Measurements from ENCODE around the gene XAGE1B.
"Not testable (repeated sequence)": the region's sequence is repeated elsewhere in the genome, so short reads cannot be mapped to it uniquely, and the experiment has no call there.

Gene XAGE1B

DNA sequence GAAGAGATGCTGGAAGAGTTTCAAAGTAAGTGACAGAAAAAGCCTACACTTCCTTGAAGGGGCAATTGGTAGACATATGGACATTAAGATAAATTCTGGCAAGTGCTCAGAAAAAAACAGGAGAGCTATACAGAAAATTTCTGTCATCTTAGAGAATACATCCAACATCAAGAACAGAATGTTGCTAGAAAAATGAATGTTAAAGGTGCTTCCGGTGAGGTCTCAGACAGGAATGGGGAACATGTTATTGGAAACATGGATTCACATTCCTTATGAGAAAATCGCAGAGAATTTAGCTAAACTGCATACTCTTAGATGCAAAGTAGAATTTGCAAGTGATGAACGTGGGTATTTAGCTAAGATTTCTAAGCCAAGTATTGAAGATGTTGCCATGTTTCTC is 9.5 kb downstream of the XAGE1B start:
- Histone ChIP-seq H3K4me2 (ENCODE audit: low read depth, low read length, poor library complexity, severe bottlenecking) (no peak overlapping the region), H3K27me3 (ENCODE audit: low read length) (no peaks in the 10 kb centered on the region), H3K4me3 (ENCODE audit: insufficient read depth, low read length, poor library complexity, severe bottlenecking) (no peak overlapping the region), H3K27ac (ENCODE audit: low read depth, low read length) (no peak overlapping the region), H3K79me2 (ENCODE audit: insufficient read depth, low read length) (no peaks in the 10 kb centered on the region), H3F3A (ENCODE audit: insufficient read depth) (no peaks in the 10 kb centered on the region), H2AFZ (ENCODE audit: low read depth, low read length, severe bottlenecking) (no peak overlapping the region), H3K36me3 (ENCODE audit: low read length) (no peaks in the 10 kb centered on the region), H3K9me3 (ENCODE audit: insufficient read depth, low read length) (no peaks in the 10 kb centered on the region), H4K20me1 (ENCODE audit: low read depth, low read length) (no peaks in the 10 kb centered on the region), H3K9me2 (replicated peaks; ENCODE audit: insufficient read depth, low read length) (no peaks in the 10 kb centered on the region), H3K9ac (ENCODE audit: low read length) (no peak overlapping the region)
- no peak for TF ChIP-seq EZH2phosphoT487 (conservative IDR thresholded peaks at IDR 0.05; ENCODE audit: low read length)
- TF ChIP-seq, protein P1, sequence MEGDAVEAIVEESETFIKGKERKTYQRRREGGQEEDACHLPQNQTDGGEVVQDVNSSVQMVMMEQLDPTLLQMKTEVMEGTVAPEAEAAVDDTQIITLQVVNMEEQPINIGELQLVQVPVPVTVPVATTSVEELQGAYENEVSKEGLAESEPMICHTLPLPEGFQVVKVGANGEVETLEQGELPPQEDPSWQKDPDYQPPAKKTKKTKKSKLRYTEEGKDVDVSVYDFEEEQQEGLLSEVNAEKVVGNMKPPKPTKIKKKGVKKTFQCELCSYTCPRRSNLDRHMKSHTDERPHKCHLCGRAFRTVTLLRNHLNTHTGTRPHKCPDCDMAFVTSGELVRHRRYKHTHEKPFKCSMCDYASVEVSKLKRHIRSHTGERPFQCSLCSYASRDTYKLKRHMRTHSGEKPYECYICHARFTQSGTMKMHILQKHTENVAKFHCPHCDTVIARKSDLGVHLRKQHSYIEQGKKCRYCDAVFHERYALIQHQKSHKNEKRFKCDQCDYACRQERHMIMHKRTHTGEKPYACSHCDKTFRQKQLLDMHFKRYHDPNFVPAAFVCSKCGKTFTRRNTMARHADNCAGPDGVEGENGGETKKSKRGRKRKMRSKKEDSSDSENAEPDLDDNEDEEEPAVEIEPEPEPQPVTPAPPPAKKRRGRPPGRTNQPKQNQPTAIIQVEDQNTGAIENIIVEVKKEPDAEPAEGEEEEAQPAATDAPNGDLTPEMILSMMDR (IDR thresholded peaks at IDR 0.05; ENCODE audit: insufficient read depth, low read length, poor library complexity, severe bottlenecking) = no peak

DNA sequence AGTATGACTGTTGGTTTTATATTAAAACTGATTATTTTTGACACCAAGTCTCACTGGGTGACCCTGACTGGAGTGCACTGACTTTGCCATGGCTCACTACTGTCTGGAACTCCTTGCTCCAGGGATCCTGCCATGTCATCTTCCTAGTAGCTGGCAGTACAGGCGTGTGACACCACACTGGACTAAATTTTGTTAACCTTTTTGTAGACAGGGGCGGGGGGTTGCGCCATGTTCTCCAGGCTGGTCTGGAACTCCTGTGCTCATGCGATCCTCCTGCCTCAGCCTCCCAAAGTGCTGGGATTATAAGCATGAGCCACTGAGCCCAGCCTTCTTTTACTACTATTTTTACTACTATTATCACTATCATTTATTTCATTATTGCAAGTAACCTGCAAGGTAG is 12.3 kb downstream of the XAGE1B start:
- H3K9me2 ChIP-seq (replicated peaks; ENCODE audit: insufficient read depth, low read length) = no peaks in the 10 kb centered on the region
- H3K27me3 ChIP-seq (ENCODE audit: low read length) = no peaks in the 10 kb centered on the region
- H3K9ac ChIP-seq (ENCODE audit: low read length) = no peak overlapping the region
- H3K36me3 ChIP-seq (ENCODE audit: low read length) = no peaks in the 10 kb centered on the region
- no peak overlapping the region for H2AFZ ChIP-seq (ENCODE audit: low read depth, low read length, severe bottlenecking)
- H3K79me2 ChIP-seq (ENCODE audit: insufficient read depth, low read length) = no peaks in the 10 kb centered on the region
- H4K20me1 ChIP-seq (ENCODE audit: low read depth, low read length) = no peaks in the 10 kb centered on the region
- H3K27ac ChIP-seq (ENCODE audit: low read depth, low read length) = no peak overlapping the region
- H3K4me3 ChIP-seq (ENCODE audit: insufficient read depth, low read length, poor library complexity, severe bottlenecking) = no peak overlapping the region
- no peak overlapping the region for H3K4me2 ChIP-seq (ENCODE audit: low read depth, low read length, poor library complexity, severe bottlenecking)
- H3F3A ChIP-seq (ENCODE audit: insufficient read depth) = no peaks in the 10 kb centered on the region
- H3K9me3 ChIP-seq (ENCODE audit: insufficient read depth, low read length) = no peaks in the 10 kb centered on the region
- TF ChIP-seq, protein P1 (IDR thresholded peaks at IDR 0.05; ENCODE audit: insufficient read depth, low read length, poor library complexity, severe bottlenecking) = no peak

DNA sequence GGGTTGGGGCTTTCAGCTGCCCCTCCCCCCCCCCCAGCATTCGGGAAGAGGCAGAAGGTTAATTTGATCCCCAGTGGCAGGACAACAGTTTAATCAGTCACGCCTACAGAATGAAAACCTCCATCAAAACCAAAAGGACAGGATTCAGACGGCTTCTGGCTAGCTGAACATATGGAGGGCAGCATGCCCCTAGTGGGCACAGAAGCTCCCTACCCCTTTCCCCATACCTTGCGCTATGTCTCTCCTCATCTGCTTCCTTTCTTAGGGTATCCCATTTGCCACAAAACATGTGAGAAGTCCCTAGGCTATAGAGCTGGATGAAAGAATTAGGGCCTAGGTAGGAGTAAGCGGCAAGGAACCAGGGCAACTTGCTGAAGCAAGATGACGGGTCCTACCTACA is 15.5 kb downstream of the XAGE1B start:
- H3K4me2 ChIP-seq (ENCODE audit: low read depth, low read length, poor library complexity, severe bottlenecking); H3K36me3 ChIP-seq (ENCODE audit: low read length); H3K9me3 ChIP-seq (ENCODE audit: insufficient read depth, low read length): not testable (repeated sequence)

DNA sequence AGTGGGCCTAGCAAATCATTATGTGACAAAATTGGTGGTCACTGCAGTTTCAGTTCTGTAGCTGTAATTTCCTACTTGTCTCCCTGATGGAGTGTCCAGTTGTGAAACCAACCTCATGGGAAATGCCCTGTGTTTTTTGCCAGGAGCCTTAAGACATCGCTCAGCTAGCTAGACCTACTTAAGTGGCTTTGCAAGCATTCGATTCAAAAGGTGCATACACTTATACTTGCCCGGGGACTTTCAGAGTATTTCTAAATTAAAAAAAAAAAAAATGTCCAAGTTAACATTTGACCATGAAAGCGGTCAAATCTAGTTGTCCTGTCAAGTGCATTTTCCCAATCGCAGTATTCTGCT is 20.5 kb downstream of the XAGE1B start:
- H3K36me3 ChIP-seq (ENCODE audit: low read length); H3K79me2 ChIP-seq (ENCODE audit: insufficient read depth, low read length); H4K20me1 ChIP-seq (ENCODE audit: low read depth, low read length); H3F3A ChIP-seq (ENCODE audit: insufficient read depth); H3K4me3 ChIP-seq (ENCODE audit: insufficient read depth, low read length, poor library complexity, severe bottlenecking); H3K9me2 ChIP-seq (replicated peaks; ENCODE audit: insufficient read depth, low read length); H2AFZ ChIP-seq (ENCODE audit: low read depth, low read length, severe bottlenecking); H3K27ac ChIP-seq (ENCODE audit: low read depth, low read length); H3K4me2 ChIP-seq (ENCODE audit: low read depth, low read length, poor library complexity, severe bottlenecking); H3K27me3 ChIP-seq (ENCODE audit: low read length); H3K9ac ChIP-seq (ENCODE audit: low read length); H3K9me3 ChIP-seq (ENCODE audit: insufficient read depth, low read length): not testable (repeated sequence)

More for the DNA sequence above, 15.5 kb downstream of the XAGE1B start:
- not testable (repeated sequence) for H4K20me1 ChIP-seq (ENCODE audit: low read depth, low read length); H3K4me3 ChIP-seq (ENCODE audit: insufficient read depth, low read length, poor library complexity, severe bottlenecking); H3K9me2 ChIP-seq (replicated peaks; ENCODE audit: insufficient read depth, low read length); H3K9ac ChIP-seq (ENCODE audit: low read length); H3K27me3 ChIP-seq (ENCODE audit: low read length); H2AFZ ChIP-seq (ENCODE audit: low read depth, low read length, severe bottlenecking); H3K27ac ChIP-seq (ENCODE audit: low read depth, low read length); H3F3A ChIP-seq (ENCODE audit: insufficient read depth); H3K79me2 ChIP-seq (ENCODE audit: insufficient read depth, low read length)

DNA sequence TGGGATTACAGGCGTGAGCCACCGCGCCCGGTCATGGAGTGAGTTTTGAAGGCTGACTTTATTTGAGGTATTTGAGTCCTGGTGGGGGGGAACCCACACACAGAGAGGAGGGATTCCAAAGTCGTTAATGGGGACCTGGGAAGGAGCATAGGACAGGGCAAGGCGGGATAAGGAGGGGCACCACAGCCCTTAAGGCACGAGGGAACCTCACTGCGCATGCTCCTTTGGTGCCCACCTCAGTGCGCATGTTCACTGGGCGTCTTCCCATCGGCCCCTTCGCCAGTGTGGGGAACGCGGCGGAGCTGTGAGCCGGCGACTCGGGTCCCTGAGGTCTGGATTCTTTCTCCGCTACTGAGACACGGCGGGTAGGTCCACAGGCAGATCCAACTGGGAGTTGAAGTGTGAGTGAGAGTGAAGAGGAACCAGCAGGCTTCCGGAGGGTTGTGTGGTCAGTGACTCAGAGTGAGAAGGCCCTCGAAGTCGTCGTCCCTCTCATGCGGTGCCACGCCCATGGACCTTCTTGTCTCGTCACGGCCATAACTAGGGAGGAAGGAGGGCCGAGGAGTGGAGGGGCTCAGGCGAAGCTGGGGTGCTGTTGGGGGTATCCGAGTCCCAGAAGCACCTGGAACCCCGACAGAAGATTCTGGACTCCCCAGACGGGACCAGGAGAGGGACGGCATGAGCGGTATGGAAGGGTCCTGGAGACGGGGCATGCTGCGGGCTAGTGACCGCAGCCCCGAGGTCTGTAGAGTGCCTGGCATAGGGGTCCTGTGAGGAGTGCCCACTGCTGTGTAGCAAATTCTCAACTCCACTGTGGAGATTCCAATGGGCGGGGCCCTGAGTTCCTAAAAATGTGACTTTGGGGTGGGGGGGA is 21.1 kb downstream of the XAGE1B start, which contains the start of gene XAGE1A:
TSS of gene XAGE1A (plus strand) at position 264 of the 874 bp plus-strand sequence. CDS start 1,554 bp downstream, outside the sequence.
- H3K9ac ChIP-seq (ENCODE audit: low read length) = not testable (repeated sequence)

DNA sequence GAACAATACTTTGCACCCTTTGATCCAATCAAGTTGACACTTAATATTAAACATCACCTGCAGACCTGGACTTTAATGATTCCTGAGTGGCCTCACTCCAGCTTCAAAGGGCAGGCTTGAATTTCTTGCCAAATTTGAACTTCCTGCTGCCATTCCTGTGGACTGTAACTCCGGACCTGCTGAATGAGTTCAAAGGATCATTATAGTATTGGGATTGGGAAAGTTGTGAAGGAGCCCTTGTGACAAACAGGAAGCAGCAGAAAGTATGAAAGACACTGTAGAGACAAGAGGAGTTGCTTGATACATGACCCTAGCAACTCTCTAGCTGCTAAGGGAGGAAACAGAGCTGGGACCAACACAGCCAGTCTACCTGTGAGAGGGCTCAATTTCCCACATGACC is 45.6 kb downstream of the XAGE1B start:
- H3K27me3 ChIP-seq (ENCODE audit: low read length) = not testable (repeated sequence)

More for the DNA sequence above, 21.1 kb downstream of the XAGE1B start, which contains the start of gene XAGE1A:
- not testable (repeated sequence) for H3K9me2 ChIP-seq (replicated peaks; ENCODE audit: insufficient read depth, low read length); H3K36me3 ChIP-seq (ENCODE audit: low read length); H3K9me3 ChIP-seq (ENCODE audit: insufficient read depth, low read length); H3K27ac ChIP-seq (ENCODE audit: low read depth, low read length); H4K20me1 ChIP-seq (ENCODE audit: low read depth, low read length); H3K27me3 ChIP-seq (ENCODE audit: low read length); H3K4me3 ChIP-seq (ENCODE audit: insufficient read depth, low read length, poor library complexity, severe bottlenecking); H3K79me2 ChIP-seq (ENCODE audit: insufficient read depth, low read length); H2AFZ ChIP-seq (ENCODE audit: low read depth, low read length, severe bottlenecking); H3K4me2 ChIP-seq (ENCODE audit: low read depth, low read length, poor library complexity, severe bottlenecking); H3F3A ChIP-seq (ENCODE audit: insufficient read depth)

More for the DNA sequence above, 45.6 kb downstream of the XAGE1B start:
- H3K4me3 ChIP-seq (ENCODE audit: insufficient read depth, low read length, poor library complexity, severe bottlenecking); H3K36me3 ChIP-seq (ENCODE audit: low read length); H3F3A ChIP-seq (ENCODE audit: insufficient read depth); H3K79me2 ChIP-seq (ENCODE audit: insufficient read depth, low read length); H2AFZ ChIP-seq (ENCODE audit: low read depth, low read length, severe bottlenecking); H3K4me2 ChIP-seq (ENCODE audit: low read depth, low read length, poor library complexity, severe bottlenecking); H3K27ac ChIP-seq (ENCODE audit: low read depth, low read length); H3K9me2 ChIP-seq (replicated peaks; ENCODE audit: insufficient read depth, low read length); H3K9ac ChIP-seq (ENCODE audit: low read length); H3K9me3 ChIP-seq (ENCODE audit: insufficient read depth, low read length); H4K20me1 ChIP-seq (ENCODE audit: low read depth, low read length): not testable (repeated sequence)

Measured in SU-DHL-6 (cell line).